ENCODE measurements around the gene UNC5CL.

UNC5CL gene

GRCh38 chr6:41062056-41062455 is 23.0 kb upstream of the UNC5CL start:
- no peak for DNase-seq

- DNase-seq = no peak
Observed at GRCh38 chr6:41061196-41061726, 22.2 kb upstream of the UNC5CL start.

- no peak for DNase-seq
Observed at GRCh38 chr6:41059556-41059955, 20.5 kb upstream of the UNC5CL start.

DNA sequence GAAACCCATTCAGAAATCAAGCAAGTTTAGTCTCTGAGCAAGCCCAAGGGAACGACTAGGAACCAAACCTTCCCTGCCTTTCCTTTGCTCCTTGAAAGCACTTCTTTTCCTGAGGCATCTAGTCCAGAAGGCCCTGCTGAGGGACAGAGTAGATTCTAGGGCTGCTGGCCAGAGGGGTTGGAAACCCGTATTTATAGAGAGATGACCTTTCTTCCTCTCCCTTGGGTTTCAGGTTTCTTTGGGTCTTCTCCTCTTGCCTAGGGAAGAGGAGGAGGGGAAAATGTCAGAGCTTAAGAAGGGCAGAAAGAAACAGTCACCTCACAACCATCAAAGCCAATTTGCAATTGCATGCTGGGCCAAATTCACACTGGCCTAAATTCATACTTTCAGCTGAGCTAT is 19.8 kb upstream of the UNC5CL start:
- DNase-seq = no peak

GRCh38 chr6:41056768-41057490 is 17.9 kb upstream of the UNC5CL start:
- DNase-seq = no peak

DNA sequence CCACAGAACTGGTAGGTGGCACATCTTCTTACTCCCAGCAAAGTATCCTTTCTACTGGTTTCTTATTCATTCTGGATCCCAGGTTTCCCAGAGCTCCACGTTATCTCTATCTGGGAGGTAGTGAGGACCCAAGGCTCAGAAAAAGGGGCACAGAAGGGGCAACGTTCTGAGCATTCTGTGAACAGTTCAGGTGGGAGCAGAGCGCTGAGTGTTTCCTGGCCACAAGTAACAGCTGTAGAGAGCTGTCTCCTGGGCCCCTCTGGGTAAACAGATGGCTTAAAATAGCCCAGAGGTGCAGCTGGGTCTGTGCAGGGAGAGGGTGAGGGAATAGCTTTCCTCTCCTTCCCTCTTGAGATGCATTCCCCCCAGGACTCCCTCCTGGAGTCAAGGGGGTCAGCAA is 16.1 kb upstream of the UNC5CL start:
- peak; percentile 29 to 65 (median 31) for DNase-seq

DNA sequence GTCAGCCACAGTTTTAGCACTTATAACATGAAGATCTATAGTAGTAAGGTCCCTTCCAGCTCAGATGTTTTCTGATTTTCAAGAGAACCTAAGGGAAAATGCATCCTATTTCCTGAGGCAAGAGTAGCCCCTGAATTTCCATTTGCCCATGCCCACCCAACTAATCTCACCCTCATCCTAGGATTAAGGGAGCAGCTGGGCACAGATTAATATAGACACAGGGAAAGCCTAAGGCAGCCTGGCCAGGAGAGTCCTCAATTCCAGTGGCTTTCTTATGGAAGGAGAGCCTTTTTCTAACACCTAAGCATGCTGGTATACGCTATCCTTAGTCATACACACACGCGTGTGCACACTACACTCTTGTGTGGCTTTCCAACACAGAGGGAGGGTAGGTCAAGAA is 15.5 kb upstream of the UNC5CL start:
- DNase-seq = no peak

- peak in 1 of 3 experiments; percentile 31 for DNase-seq
Observed at GRCh38 chr6:41053041-41053440, 14.0 kb upstream of the UNC5CL start, which contains the start of gene APOBEC2. APOBEC2 (plus strand) TSS chr6:41053202; CDS start chr6:41053348, 146 bp downstream.

DNA sequence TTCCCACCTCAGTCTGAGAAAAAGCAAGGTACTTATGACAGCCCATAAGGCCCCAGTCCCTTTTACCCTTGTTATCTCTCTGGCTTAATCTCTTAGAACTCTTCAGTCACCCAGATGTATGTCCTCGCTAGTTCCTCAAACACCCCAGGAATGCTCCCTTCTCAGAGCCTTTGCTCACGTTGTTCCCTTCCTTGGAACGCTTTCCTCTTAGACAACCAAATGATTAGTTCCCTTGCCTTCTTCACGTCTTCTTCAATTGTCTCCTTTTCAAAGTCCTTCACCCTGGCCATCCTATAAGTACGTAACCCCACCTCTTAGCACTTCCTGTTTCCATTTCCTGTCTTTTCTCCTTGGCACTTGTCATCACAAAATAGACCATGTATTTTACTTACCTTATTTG is 12.9 kb upstream of the UNC5CL start:
- DNase-seq = no peak

GRCh38 chr6:41050536-41050935 is 11.5 kb upstream of the UNC5CL start:
- DNase-seq = no peak

- DNase-seq = no peak
Observed at GRCh38 chr6:41049955-41050354, 10.9 kb upstream of the UNC5CL start.

DNA sequence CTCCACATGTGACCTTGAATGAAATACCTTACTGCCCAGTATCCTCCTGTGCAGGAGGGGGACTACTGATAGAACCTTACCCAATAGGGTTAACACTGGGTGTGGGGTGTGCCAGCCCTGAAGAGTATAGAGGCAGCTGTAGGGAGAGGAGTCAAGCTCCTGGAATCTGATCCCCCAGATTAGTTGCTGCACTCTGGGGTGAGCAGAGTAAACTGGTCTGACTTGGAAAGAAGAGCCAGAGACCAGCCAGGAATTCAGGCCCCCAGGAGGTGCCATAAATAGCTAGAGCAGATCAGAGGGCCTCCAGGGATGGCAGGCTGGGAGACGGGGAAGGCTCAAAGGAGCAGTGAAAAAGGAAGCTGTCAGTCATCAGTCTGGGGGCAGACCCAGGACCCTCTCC is 10.5 kb upstream of the UNC5CL start:
- no peak for DNase-seq

DNA sequence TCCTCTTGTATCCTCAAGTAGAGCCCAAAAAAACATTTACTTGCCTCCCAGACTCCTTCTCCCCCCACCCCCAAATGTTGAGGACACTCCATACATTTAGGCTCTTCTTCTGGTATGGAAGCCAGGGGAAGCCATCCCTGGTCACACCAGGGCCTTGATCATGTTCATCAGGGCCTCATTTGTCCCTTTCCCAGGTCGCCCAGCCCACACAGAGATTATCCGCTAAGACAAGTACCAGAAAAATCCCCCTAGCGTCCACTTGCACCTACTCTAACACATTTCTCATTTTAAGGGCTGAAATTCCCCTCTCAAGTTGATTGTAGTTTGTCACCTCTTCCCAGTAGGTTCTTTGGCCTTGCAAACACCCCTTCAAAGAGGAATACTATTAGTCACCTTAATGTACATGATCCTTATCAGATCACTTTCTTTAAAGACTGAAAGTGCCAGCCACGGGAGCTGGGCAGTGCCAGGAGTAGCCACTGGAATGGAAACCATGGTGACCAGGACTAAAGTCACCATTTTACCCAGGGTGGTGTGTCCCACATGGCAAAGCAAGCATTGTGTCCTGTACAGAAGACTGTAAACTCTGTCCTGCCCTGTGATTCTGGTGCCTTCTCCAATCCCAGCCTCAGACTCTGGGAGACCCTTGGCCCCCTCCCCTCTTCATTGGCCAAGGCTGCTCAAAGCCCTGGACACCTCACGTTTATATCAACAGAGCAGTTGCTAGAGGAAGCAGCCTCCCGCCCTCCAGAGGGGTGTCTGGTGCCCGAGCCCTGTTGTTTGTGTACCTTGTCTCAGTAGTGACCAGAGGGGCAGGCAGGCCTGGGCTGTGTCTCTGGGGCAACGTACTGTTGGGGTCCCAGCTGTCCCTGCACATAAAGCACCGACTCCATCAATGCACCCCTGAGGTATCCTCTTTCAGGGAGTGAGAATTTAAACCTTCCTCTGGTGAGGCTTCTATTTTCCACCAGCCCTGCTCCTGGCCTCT is 9.0 kb upstream of the UNC5CL start:
- no peak for DNase-seq

DNA sequence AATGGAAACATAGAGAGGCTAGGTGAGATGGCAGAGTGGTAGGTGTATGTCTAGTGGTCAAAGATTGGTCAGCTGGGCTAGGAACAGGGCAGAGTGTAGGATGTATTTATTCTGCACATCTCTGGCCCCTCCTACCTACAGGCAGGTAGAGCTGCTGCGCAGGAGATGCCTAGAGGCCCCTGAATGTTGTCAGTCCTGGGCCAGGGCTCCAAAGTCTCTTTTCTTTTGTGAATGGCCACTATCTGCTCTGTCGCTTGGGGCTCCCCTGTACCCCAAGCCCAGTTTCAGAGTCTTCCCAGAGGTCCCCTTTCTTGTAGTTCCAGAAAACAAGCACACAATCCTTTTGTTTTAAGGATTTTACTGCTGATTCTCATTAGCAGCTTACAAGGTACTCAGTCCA is 8.3 kb upstream of the UNC5CL start:
- DNase-seq = no peak

DNA sequence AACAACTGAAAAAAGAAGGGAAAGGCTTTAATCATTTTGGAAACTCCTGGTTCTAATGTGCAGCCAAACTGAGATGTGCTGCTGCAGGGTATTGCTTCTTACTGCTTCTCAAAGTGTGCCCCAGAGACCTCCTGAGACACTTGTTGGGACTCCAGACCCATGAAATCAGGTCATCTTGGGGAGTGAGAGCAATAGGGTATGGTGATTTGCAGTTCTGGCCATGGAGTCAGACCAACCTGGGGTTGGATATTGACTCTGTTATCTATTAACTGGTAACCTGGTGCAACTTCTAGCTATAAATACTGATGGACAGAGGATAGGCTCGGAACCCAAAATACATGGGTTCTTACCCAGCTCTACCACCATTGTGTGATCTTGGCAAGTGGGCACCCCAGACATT is 7.1 kb upstream of the UNC5CL start:
- DNase-seq = no peak

- DNase-seq = peak in 1 of 3 experiments; percentile 46
Observed at GRCh38 chr6:41045664-41046063, 6.6 kb upstream of the UNC5CL start.

DNA sequence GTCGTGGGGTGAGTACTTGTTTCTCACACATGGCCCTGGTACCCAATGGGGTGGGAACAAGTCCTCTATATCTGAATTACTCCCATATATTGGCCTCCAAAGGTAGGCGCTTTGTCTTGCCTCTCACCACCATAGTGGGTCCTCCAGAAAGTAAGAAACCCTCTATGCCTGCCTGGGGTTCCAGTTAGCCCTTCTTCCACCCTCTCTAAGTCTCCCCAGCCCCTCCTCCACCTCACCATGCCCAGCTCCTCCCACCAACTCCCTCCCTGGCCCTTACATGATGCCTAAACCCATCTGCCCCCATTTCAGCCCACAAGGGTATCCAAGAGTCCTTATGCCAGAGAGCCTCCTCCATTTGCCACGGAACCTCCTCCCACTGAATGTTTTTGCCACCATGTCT is 4.1 kb upstream of the UNC5CL start:
- no peak for DNase-seq

DNA sequence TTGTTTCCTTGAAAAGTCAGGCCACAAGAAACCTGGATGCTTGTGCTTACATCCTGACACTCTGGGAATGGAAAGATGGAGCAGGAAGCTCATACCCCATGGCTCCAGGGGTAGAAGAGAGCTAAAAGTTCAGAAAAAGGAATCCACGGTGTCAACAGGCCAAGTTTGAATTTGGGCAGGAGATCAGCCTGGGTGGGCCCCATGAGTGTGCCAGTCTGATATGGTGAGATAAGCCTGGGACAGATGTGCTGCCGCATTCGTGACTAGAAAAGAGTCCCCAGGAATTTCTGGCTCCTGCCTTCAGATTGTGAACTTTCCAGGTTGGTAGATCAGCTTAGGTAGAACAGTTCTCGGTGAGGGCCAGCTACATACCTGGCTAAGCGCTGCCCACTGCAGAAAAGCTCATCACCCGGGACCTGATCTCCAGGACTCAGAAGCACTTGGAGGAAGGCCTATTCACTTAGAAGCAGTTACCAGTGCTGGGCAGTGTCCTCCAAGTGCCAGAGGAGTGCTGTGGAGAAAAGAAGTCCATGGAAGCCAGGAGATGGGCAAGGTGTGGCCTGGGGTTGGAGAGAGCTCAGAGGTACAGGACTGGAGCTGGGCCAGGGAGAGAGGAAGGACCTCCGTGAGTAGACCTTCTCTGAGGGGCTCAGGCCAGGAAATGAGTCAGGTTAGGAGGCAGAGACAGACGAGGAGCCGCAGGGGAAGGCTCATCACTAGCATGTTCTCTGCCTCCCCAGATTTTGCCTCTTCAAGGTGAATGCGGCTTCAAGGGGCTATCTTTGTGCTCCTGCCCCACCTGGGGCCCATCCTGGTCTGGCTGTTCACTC is 3.4 kb upstream of the UNC5CL start, which contains the start of gene TSPO2:
Gene TSPO2 (plus strand): TSS at position 242 of the 830 bp plus-strand sequence. CDS start 519 bp downstream, at position 761.
- DNase-seq = no peak

GRCh38 chr6:41040940-41041536 is 2.0 kb upstream of the UNC5CL start:
- DNase-seq = peak in 1 of 3 experiments; percentile 14

GRCh38 chr6:41040101-41040939 is 1.3 kb upstream of the UNC5CL start:
- DNase-seq = no peak

DNA sequence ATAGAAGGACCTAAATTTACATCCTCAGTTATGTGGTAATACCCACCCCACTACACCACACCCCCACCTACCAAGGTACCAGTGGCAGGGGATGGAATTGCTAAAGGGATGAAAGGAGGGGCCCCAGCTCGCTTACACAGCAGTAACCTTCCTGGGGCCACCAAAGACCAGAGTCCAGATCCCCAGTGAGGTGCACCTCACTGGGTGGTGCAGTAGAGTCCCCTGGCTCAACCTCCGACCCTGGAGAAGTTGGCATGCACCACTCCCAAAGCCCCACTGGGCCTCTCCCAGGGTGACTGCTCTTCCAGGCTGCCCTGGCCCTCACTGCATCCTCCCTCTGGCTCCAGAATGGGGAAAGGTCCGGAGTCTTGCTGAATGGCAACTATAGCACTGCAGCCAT is 816 bp downstream of the UNC5CL start:
- DNase-seq = no peak
